RCC 7860 (cell line): ENCODE measurements around the gene SFXN3.
A peak's percentile ranks its signal among the peaks of the same experiment; 100 is the strongest.

ENCODE experiments used
- DNase-seq: peaks from one replicate; pipeline ENCODE4 v3.0.0-alpha.2; 2015; ENCODE audit warnings: low spot score
- FAIRE-seq: peaks from 2 replicates; lab custom pipeline; 2012; peaks lifted over from hg19 to GRCh38; lab: Jason Lieb, UNC

Gene SFXN3

GRCh38 chr10:101031128-101031795, at the start of gene SFXN3, which contains the start of gene PDZD7:
SFXN3 (plus strand) TSS chr10:101031234; CDS start chr10:101034695, 3,461 bp downstream.
PDZD7 (minus strand) TSS chr10:101031129; CDS start chr10:101030219, 910 bp downstream.
- peak; percentile 85 for DNase-seq

GRCh38 chr10:100982916-100983830, 47.9 kb upstream of the SFXN3 start:
- FAIRE-seq (no peak), DNase-seq (no peak)

More at GRCh38 chr10:101031128-101031795, at the start of gene SFXN3, which contains the start of gene PDZD7:
- no peak for FAIRE-seq

DNA sequence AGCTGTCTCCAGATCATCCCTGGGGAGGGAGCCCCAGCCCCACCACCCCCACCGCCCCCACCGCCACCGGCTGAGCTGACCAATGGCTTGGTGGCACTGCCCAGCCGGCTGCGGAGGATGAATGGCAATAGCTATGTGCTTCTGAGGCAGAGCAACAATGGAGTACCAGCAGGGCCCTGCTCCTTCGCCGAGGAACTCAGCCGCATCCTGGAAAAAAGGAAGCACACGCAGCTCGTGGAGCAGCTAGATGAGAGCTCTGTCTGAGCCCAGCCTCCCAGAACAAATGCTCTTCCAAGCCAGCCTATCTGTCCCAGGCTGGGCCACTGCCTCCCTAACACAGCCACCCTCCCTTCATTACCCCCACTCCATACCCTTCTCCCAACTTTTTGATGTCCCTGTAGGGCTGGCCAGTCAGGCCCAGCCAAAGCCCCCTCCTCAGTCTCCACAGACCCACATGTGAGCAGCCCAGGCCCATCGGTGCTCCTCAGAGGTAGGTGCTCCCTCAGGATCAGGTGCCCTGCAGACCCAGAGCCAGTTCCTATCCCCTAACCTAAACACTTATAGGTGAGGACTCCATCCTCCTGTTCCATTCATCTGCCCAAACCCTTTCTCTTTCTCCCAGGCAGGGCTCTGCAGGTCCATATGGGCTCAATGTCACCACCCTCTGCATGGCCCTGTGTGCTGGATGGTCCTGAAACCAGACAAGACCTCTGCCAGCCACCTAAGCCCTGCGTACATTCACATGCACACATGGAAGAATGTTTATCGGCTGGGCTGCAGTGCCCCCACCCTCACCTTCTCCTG, 47.0 kb upstream of the SFXN3 start:
- FAIRE-seq (no peak), DNase-seq (no peak)

DNA sequence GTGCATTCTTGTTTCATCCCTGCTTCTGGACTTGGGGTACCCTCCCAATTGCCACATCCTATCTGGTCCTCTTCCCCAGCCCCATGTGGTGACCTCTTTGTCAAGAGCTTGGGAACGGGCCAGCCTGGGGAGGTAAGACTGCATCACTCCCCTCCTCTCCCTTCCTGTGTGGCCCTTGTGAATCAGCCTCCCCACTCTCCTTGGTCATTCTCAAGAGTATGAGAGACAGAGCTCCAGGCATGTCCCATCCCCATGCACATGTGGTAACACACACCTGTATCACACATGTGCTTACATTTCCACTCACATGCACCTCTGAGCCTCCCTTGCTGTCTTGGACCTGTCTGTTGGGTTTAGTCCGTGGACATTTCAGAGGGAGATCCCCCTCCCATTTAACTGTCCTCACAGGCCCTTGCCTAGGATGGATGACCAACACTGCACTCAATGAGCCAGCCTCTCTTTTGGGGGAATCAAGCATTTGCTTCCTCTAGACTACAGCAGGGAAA, 46.3 kb upstream of the SFXN3 start:
- FAIRE-seq = no peak
- no peak for DNase-seq

DNA sequence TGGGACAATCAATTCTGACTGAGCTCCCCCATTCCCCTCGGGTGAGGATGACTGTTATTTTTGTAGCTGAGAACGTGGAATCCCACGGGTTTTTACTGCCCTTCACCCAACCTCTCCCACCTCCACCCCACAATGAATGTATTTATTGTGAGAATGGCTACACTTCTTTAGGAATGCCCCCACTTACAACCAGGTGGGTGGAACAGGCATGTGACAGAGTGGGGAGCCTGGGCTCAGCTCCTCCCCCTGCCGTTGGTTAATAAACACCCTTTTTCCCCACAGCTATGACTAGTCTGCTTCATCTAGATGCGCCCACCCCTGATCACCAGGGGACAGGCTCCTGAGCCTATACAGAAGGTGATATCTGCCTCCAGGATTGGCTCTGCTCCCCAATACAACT, 45.7 kb upstream of the SFXN3 start:
- no peak for DNase-seq
- FAIRE-seq = no peak

DNA sequence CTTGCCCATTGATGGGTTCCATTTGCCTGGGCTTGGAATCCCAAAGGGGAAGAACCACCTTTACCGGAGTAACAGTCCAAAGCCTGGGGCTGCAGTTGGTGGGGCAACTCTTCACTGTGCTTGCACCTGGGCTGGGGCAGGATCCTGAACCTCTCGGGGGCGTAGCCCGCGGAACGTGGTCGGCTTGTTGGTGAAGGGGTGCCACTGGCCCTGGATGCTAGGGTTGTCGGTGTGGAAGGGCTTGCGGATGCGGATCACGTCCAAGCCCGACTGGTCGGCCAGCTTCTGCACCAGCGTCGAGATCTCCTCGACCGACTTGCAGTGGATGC, 44.4 kb upstream of the SFXN3 start:
- no peak for DNase-seq
- no peak for FAIRE-seq

DNA sequence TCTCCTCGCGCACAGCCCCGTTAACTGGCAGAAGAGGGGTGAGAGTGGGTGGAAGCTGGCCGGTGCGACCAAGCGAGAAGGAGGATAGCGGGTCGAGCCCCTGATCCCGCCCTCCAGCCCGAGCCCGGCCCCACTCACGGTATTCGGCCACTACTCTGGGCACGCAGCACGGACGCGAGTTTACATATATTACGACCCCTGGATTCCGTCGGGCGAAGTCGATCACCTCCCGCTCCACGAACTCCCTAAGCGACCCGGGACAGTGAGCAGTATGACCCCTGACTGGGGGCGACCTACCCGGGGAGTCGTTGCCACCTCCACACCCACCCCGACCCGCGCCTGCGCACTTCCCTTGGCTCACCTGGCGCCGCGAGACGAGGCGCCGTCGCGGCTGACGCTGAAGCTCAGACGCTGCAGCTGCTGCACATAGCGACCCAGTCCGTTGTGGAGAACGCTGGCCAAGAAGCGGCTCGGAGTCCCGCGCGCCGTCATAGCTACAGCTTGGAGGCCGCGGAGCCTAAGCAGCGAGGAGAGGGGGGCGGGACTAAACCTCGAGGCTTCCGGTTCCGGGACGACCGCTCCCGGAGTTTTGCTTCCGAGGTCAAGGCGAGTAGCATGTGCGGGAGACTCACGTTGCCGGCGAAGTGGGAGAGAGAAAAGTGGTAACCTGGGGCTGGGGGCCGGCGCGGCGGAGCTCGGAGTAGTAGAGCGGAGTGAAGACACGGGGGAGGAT, 43.9 kb upstream of the SFXN3 start, which contains the start of the genes MRPL43 and TWNK:
Gene MRPL43, minus strand, starts transcription at position 546 of the 733 bp plus-strand sequence. Its CDS starts 54 bp downstream, at position 492.
Gene TWNK, plus strand, starts transcription at position 592 of the 733 bp plus-strand sequence. CDS start 668 bp downstream, outside the sequence.
- DNase-seq (peak; percentile 52), FAIRE-seq (no peak)

DNA sequence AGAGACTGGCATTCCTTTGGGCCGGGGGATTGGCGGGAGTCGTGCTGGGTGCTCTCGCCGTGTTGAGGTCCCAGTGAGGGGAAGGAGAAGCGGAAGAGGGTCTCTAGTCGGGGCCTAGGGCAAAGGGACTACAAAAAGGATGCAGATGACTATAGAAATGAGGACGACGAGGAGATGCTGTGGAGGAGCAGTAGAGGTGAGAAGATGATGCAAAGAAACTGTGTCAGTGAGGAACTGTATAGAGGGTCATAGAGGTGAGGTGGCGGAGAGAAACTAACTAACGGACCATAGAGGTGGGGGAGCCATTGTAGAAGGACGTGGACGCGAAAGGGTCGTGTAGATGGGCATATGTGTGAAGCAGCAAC, 43.4 kb upstream of the SFXN3 start:
- DNase-seq = no peak
- FAIRE-seq = no peak

DNA sequence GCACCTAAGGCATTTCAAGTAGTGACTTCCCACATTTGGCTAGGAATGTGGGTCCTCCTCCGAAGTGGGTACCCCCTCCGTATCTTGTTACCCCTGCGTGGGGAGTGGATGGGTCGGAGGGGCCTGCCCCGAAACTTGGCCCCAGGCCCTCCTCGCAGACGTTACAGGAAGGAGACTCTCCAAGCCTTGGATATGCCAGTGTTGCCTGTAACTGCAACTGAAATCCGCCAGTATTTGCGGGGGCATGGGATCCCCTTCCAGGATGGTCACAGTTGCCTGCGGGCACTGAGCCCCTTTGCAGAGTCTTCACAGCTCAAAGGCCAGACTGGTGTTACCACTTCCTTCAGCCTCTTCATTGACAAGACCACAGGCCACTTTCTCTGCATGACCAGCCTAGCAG, 42.9 kb upstream of the SFXN3 start:
- FAIRE-seq (no peak), DNase-seq (no peak)

- no peak for DNase-seq
- FAIRE-seq = no peak
Measured at GRCh38 chr10:100989088-100989487, 41.9 kb upstream of the SFXN3 start.

- no peak for FAIRE-seq
Measured at GRCh38 chr10:100993986-100994708, 36.9 kb upstream of the SFXN3 start.

DNA sequence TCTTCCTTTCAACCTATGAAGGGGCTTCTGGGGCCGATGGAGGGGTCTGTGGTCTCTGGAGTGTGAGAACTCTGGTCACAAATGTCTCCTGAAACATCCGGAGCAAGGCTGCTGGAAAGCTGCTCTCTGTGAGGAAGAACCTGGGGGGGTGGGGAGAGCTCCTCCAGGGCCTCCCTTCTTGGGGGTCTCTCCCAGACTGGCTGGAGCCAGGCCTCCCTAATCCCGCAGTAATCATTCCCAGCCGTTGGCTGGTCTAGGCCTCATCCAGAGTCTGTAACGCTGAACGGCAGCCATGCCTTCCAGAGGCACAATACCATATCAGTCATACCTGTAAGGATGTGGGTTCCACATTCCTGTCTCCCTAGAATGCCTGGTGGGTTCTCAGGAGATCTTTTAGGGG, 35.9 kb upstream of the SFXN3 start:
- no peak for DNase-seq
- FAIRE-seq = no peak

More at GRCh38 chr10:100993986-100994708, 36.9 kb upstream of the SFXN3 start:
- DNase-seq = no peak

DNA sequence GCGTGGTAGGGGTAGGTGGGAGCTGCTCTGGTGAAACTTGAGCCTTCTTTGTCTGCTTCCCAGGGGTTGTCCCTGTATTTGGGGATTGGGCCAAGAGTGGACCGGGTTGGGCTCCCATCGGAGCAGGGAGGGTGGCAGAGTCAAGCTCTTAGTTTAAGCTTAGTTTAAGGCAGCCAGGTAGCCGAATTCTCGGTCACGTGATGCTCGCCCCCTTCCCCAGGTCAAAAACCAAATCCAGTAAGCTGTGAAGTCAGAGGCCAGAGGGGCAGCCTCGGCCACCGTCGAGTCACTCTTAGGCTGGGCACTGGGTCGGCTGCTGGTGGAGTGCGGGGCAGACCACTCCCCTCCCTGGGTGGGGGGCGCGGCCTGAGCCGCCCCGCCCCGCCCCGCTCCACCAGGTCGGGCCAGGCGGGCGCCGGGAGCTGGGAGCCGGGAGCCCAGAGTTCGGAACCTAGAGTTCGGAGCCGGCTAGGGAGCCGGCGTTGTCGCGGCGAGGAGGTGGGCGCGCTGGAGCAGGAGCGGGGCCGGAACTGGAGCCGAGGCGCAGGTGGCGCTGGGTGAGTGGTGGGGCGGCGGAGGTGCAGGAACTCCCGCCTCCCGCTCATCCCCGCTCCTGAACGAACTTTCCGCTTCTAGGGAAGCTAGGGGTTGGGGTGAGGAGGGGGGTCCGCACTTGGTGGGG, 34.2 kb upstream of the SFXN3 start:
- DNase-seq (no peak), FAIRE-seq (no peak)

DNA sequence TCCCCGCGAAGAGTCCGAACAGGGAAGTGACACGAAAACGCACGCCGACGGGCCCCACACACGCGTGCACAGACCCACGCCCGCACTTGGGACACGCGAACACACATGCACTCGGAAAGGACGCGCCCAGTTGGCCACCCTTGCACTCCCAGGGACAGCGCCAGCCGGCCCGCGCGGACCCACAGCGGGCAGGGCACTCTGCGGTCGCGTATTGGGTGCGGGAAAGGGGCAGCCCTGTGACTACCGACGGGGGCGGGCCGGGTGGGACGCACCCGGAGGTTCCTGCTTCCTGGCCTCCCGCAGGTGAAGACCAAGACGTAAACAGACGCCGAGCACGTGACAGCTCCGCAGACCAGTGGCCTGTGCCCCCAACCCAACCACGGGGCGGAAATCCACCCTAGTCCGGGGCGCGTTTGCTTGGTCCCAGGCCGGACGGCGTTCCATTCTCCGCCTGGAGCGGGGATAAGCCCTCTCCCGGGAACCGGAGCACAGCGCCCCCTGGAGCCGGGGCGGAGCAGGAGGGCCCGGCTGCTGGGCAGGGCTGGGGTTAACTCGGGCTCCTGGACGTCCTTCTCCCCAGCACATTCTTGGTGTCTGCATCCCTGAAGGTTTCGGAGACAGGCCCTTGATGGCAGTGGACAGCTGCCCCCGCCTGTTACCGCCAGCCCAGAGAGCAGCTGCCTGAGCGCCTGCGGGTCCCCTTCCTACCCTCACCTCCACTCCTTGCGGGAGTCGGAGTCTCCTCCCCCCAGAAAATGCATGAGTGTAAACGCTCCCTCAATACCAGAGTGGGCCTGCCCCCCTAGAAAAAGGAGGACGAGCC, 33.5 kb upstream of the SFXN3 start:
- FAIRE-seq = no peak
- DNase-seq = peak; percentile 63

DNA sequence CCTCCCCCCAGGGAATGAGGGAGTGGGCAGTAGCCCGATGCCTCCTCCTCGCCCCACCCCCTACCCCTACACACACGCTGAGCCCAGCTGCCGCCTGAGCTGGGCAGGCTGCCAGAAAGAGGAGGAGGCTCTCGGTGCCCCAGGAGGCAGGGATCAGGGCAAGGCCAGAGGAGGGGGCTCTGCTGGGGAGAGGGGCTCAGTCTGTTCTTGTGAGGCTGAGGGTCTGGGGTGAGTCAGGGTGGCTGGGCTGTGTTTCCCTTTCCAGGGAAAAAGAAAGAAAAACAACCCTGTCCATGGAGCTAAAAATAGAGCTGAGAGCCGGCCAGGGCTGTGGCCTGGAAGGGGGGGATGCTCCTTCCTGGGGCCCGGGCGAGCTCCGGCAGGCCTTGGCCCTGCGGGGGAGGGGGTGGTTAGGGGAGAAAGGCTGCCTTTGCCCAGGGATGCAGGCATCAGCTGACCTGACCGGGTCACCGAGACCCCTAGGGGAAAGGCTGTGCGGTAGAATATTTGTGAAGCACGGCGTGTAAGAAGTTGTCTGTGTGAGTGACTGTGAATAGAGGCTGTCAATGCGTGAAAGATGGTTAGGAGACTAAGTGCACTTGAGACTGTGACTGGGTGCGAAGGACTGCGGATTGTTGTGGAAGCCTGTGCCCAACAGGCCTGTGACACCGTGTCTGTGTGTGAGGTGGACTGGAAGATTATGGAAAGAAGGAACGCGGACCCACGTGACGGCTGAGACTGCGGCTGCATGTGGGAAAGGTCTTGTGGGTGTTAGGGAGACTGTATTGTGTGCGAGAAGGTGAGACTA, 32.6 kb upstream of the SFXN3 start:
- FAIRE-seq = no peak

GRCh38 chr10:100998991-100999741, 31.9 kb upstream of the SFXN3 start:
- FAIRE-seq (no peak), DNase-seq (peak; percentile 49)

More for the DNA sequence above, 32.6 kb upstream of the SFXN3 start:
- peak; percentile 69 for DNase-seq
